ENCODE measurements around the gene NKD1. TPM values are rescaled to one million over a fixed set of nuclear protein-coding genes. Genes with fewer than 3 reads are reported as not detected.

The NKD1 gene
- total RNA-seq, 1 donor = 1.2 TPM

GRCh38 chr16:50585331-50585776, 37.2 kb downstream of the NKD1 start:
- Histone ChIP-seq H3K4me1 (ENCODE audit: insufficient read depth, low read length) (peaks cover 19% of the 10 kb centered on the region), H3K27me3 (ENCODE audit: insufficient read depth, low read length) (no peaks in the 10 kb centered on the region), H3K9me3 (ENCODE audit: low read depth, low read length) (no peaks in the 10 kb centered on the region), H3K4me3 (ENCODE audit: low read length) (no peak overlapping the region)

- peaks cover 19% of the 10 kb centered on the region for H3K4me1 ChIP-seq (ENCODE audit: insufficient read depth, low read length)
- no peak overlapping the region for H3K4me3 ChIP-seq (ENCODE audit: low read length)
- H3K27me3 ChIP-seq (ENCODE audit: insufficient read depth, low read length) = no peaks in the 10 kb centered on the region
- H3K9me3 ChIP-seq (ENCODE audit: low read depth, low read length) = no peaks in the 10 kb centered on the region
These were observed 39.3 kb downstream of the NKD1 start for GRCh38 chr16:50587543-50587942.

GRCh38 chr16:50588276-50588675, 40.1 kb downstream of the NKD1 start:
- H3K4me1 ChIP-seq (ENCODE audit: insufficient read depth, low read length) = peaks cover 19% of the 10 kb centered on the region
- H3K4me3 ChIP-seq (ENCODE audit: low read length) = no peak overlapping the region
- H3K9me3 ChIP-seq (ENCODE audit: low read depth, low read length) = no peaks in the 10 kb centered on the region
- no peaks in the 10 kb centered on the region for H3K27me3 ChIP-seq (ENCODE audit: insufficient read depth, low read length)

- Histone ChIP-seq H3K27me3 (ENCODE audit: insufficient read depth, low read length) (no peaks in the 10 kb centered on the region), H3K4me1 (ENCODE audit: insufficient read depth, low read length) (peaks cover 19% of the 10 kb centered on the region), H3K4me3 (ENCODE audit: low read length) (no peak overlapping the region), H3K9me3 (ENCODE audit: low read depth, low read length) (no peaks in the 10 kb centered on the region)
These were observed 43.0 kb downstream of the NKD1 start for GRCh38 chr16:50591209-50591608.

GRCh38 chr16:50591800-50592771, 43.9 kb downstream of the NKD1 start:
- H3K4me1 ChIP-seq (ENCODE audit: insufficient read depth, low read length) = peaks cover 19% of the 10 kb centered on the region

GRCh38 chr16:50592996-50593395, 44.8 kb downstream of the NKD1 start:
- H3K27me3 ChIP-seq (ENCODE audit: insufficient read depth, low read length) = no peaks in the 10 kb centered on the region
- H3K9me3 ChIP-seq (ENCODE audit: low read depth, low read length) = no peaks in the 10 kb centered on the region

More at GRCh38 chr16:50591800-50592771, 43.9 kb downstream of the NKD1 start:
- Histone ChIP-seq H3K27me3 (ENCODE audit: insufficient read depth, low read length) (no peaks in the 10 kb centered on the region), H3K9me3 (ENCODE audit: low read depth, low read length) (no peaks in the 10 kb centered on the region), H3K4me3 (ENCODE audit: low read length) (no peak overlapping the region)

GRCh38 chr16:50593410-50594150, 45.4 kb downstream of the NKD1 start:
- Histone ChIP-seq H3K4me1 (ENCODE audit: insufficient read depth, low read length) (peaks cover 14% of the 10 kb centered on the region), H3K9me3 (ENCODE audit: low read depth, low read length) (no peaks in the 10 kb centered on the region), H3K27me3 (ENCODE audit: insufficient read depth, low read length) (no peaks in the 10 kb centered on the region), H3K4me3 (ENCODE audit: low read length) (no peak overlapping the region)

More at GRCh38 chr16:50592996-50593395, 44.8 kb downstream of the NKD1 start:
- H3K4me3 ChIP-seq (ENCODE audit: low read length) = no peak overlapping the region
- peaks cover 19% of the 10 kb centered on the region for H3K4me1 ChIP-seq (ENCODE audit: insufficient read depth, low read length)

GRCh38 chr16:50594308-50595260, 46.4 kb downstream of the NKD1 start:
- Histone ChIP-seq H3K4me1 (ENCODE audit: insufficient read depth, low read length) (peaks cover 6% of the 10 kb centered on the region), H3K9me3 (ENCODE audit: low read depth, low read length) (no peaks in the 10 kb centered on the region), H3K4me3 (ENCODE audit: low read length) (no peak overlapping the region), H3K27me3 (ENCODE audit: insufficient read depth, low read length) (no peaks in the 10 kb centered on the region)

GRCh38 chr16:50595859-50596258, 47.7 kb downstream of the NKD1 start:
- Histone ChIP-seq H3K9me3 (ENCODE audit: low read depth, low read length) (no peaks in the 10 kb centered on the region), H3K27me3 (ENCODE audit: insufficient read depth, low read length) (no peaks in the 10 kb centered on the region), H3K4me1 (ENCODE audit: insufficient read depth, low read length) (no peaks in the 10 kb centered on the region), H3K4me3 (ENCODE audit: low read length) (no peak overlapping the region)

- H3K4me3 ChIP-seq (ENCODE audit: low read length) = no peak overlapping the region
- no peaks in the 10 kb centered on the region for H3K9me3 ChIP-seq (ENCODE audit: low read depth, low read length)
- peaks cover 7% of the 10 kb centered on the region for H3K4me1 ChIP-seq (ENCODE audit: insufficient read depth, low read length)
These were observed 48.7 kb downstream of the NKD1 start for GRCh38 chr16:50596762-50597450.

GRCh38 chr16:50597563-50598255, 49.5 kb downstream of the NKD1 start:
- Histone ChIP-seq H3K9me3 (ENCODE audit: low read depth, low read length) (no peaks in the 10 kb centered on the region), H3K27me3 (ENCODE audit: insufficient read depth, low read length) (no peaks in the 10 kb centered on the region), H3K4me1 (ENCODE audit: insufficient read depth, low read length) (peaks cover 11% of the 10 kb centered on the region), H3K4me3 (ENCODE audit: low read length) (no peak overlapping the region)

More at GRCh38 chr16:50596762-50597450, 48.7 kb downstream of the NKD1 start:
- H3K27me3 ChIP-seq (ENCODE audit: insufficient read depth, low read length) = no peaks in the 10 kb centered on the region

GRCh38 chr16:50598256-50598894, 50.2 kb downstream of the NKD1 start:
- Histone ChIP-seq H3K4me3 (ENCODE audit: low read length) (no peak overlapping the region), H3K9me3 (ENCODE audit: low read depth, low read length) (no peaks in the 10 kb centered on the region), H3K4me1 (ENCODE audit: insufficient read depth, low read length) (peaks cover 14% of the 10 kb centered on the region), H3K27me3 (ENCODE audit: insufficient read depth, low read length) (no peaks in the 10 kb centered on the region)

- Histone ChIP-seq H3K4me1 (ENCODE audit: insufficient read depth, low read length) (peaks cover 14% of the 10 kb centered on the region), H3K4me3 (ENCODE audit: low read length) (no peak overlapping the region), H3K27me3 (ENCODE audit: insufficient read depth, low read length) (no peaks in the 10 kb centered on the region)
These were observed 50.8 kb downstream of the NKD1 start for GRCh38 chr16:50598936-50599361.

More at GRCh38 chr16:50598936-50599361, 50.8 kb downstream of the NKD1 start:
- no peaks in the 10 kb centered on the region for H3K9me3 ChIP-seq (ENCODE audit: low read depth, low read length)

Measured in mononuclear cell (primary cell).